BLaER1 (cell line): ENCODE measurements around the gene ZNF552.
"Not testable (repeated sequence)": the region's sequence is repeated elsewhere in the genome, so short reads cannot be mapped to it uniquely, and the experiment has no call there.

Experiments
- H3K27ac ChIP-seq: shearing (Covaris generic); formaldehyde crosslinking; 2 replicates; pipeline ENCODE4 v1.8.1; 2022
- H3K27me3 ChIP-seq: shearing (Covaris generic); formaldehyde crosslinking; 2 replicates; pipeline ENCODE4 v1.8.1; 2022
- H3K36me3 ChIP-seq: shearing (Covaris generic); formaldehyde crosslinking; 2 replicates; pipeline ENCODE4 v1.8.1; 2022
- H3K4me1 ChIP-seq: shearing (Covaris generic); formaldehyde crosslinking; 2 replicates; pipeline ENCODE4 v1.8.1; 2022
- H3K4me2 ChIP-seq: shearing (Covaris generic); formaldehyde crosslinking; 2 replicates; pipeline ENCODE4 v1.8.1; 2022
- H3K4me3 ChIP-seq: shearing (Covaris generic); formaldehyde crosslinking; 2 replicates; pipeline ENCODE4 v1.8.1; 2022
- H3K9ac ChIP-seq: shearing (Covaris generic); formaldehyde crosslinking; 2 replicates; pipeline ENCODE4 v1.8.1; 2022
- H3K9me3 ChIP-seq: shearing (Covaris generic); formaldehyde crosslinking; 2 replicates; pipeline ENCODE4 v1.8.1; 2022
- H4K20me1 ChIP-seq: shearing (Covaris generic); formaldehyde crosslinking; 2 replicates; pipeline ENCODE4 v1.8.1; 2022
- Cebpa-rat ChIP-seq: shearing (Covaris generic); IDR thresholded peaks from 2 replicates; pipeline ENCODE4 v1.8.1; 2022

ZNF552 gene

GRCh38 chr19:57817976-57818375 is 3.3 kb upstream of the ZNF552 start:
- H3K4me2 ChIP-seq, result no peak overlapping the region; the same call in 1 of the 2 replicates
- no peak overlapping the region for H3K9ac ChIP-seq
- TF ChIP-seq Cebpa-rat, result no peak

GRCh38 chr19:57816652-57817051 is 1.9 kb upstream of the ZNF552 start:
- TF ChIP-seq Cebpa-rat, result no peak
- no peak overlapping the region for H3K4me2 ChIP-seq

More at GRCh38 chr19:57817976-57818375, 3.3 kb upstream of the ZNF552 start:
- Histone ChIP-seq H4K20me1 (peaks cover 27% of the 10 kb centered on the region), H3K9me3 (no peaks in the 10 kb centered on the region), H3K27ac (no peak overlapping the region), H3K27me3 (no peaks in the 10 kb centered on the region), H3K4me3 (no peak overlapping the region), H3K36me3 (peaks cover 21% of the 10 kb centered on the region), H3K4me1 (peaks cover 38% of the 10 kb centered on the region)

GRCh38 chr19:57815247-57816075 is 748 bp upstream of the ZNF552 start:
- Histone ChIP-seq H3K27ac (no peak overlapping the region), H3K9ac (no peak overlapping the region; the same call in 1 of the 2 replicates), H3K4me2 (peak overlapping the region; percentile 88), H3K9me3 (no peaks in the 10 kb centered on the region), H3K36me3 (peaks cover 20% of the 10 kb centered on the region), H3K4me3 (peak overlapping the region; percentile 79), H3K27me3 (no peaks in the 10 kb centered on the region), H3K4me1 (peaks cover 43% of the 10 kb centered on the region), H4K20me1 (peaks cover 18% of the 10 kb centered on the region; the same call in 1 of the 2 replicates)
- TF ChIP-seq Cebpa-rat, result no peak

More at GRCh38 chr19:57816652-57817051, 1.9 kb upstream of the ZNF552 start:
- H3K4me1 ChIP-seq, result peaks cover 50% of the 10 kb centered on the region
- no peak overlapping the region for H3K9ac ChIP-seq
- no peaks in the 10 kb centered on the region for H3K9me3 ChIP-seq
- no peak overlapping the region for H3K27ac ChIP-seq
- H3K27me3 ChIP-seq, result no peaks in the 10 kb centered on the region
- H3K4me3 ChIP-seq, result no peak overlapping the region
- peaks cover 11% of the 10 kb centered on the region for H3K36me3 ChIP-seq
- H4K20me1 ChIP-seq, result peaks cover 21% of the 10 kb centered on the region; the same call in 1 of the 2 replicates

- Histone ChIP-seq H3K36me3 (peaks cover 34% of the 10 kb centered on the region), H3K27me3 (no peaks in the 10 kb centered on the region), H3K9me3 (no peaks in the 10 kb centered on the region), H3K27ac (peak overlapping the region; percentile 69), H3K4me3 (peak overlapping the region; percentile 79), H3K9ac (peak overlapping the region; percentile 82), H3K4me1 (peaks cover 39% of the 10 kb centered on the region), H3K4me2 (peak overlapping the region; percentile 88), H4K20me1 (peaks cover 28% of the 10 kb centered on the region)
- no peak for TF ChIP-seq Cebpa-rat
Measured at GRCh38 chr19:57813919-57814504, 701 bp downstream of the ZNF552 start.

GRCh38 chr19:57812975-57813820 is 1.5 kb downstream of the ZNF552 start:
- H3K36me3 ChIP-seq, result peaks cover 40% of the 10 kb centered on the region
- H3K4me3 ChIP-seq, result peak overlapping the region; percentile 79; the same call in 1 of the 2 replicates
- H3K9me3 ChIP-seq, H3K27me3 ChIP-seq, H3K27ac ChIP-seq, H3K9ac ChIP-seq: not testable (repeated sequence)
- peaks cover 32% of the 10 kb centered on the region for H4K20me1 ChIP-seq
- H3K4me2 ChIP-seq, result peak overlapping the region; percentile 88
- peaks cover 30% of the 10 kb centered on the region for H3K4me1 ChIP-seq

- Histone ChIP-seq H3K36me3 (peaks cover 50% of the 10 kb centered on the region), H3K27ac (no peak overlapping the region), H3K9ac (no peak overlapping the region), H3K4me3 (no peak overlapping the region), H3K9me3 (no peaks in the 10 kb centered on the region), H3K27me3 (no peaks in the 10 kb centered on the region), H4K20me1 (peaks cover 42% of the 10 kb centered on the region), H3K4me1 (peaks cover 24% of the 10 kb centered on the region), H3K4me2 (peak overlapping the region; percentile 33)
- TF ChIP-seq Cebpa-rat, result no peak
Measured at GRCh38 chr19:57812226-57812625, 2.5 kb downstream of the ZNF552 start.

GRCh38 chr19:57810410-57811295 is 4.1 kb downstream of the ZNF552 start:
- H3K4me3 ChIP-seq, H3K27ac ChIP-seq, H3K9me3 ChIP-seq, H3K27me3 ChIP-seq, H3K9ac ChIP-seq, H3K4me2 ChIP-seq: not testable (repeated sequence)
- H3K36me3 ChIP-seq, result peaks cover 61% of the 10 kb centered on the region
- peaks cover 51% of the 10 kb centered on the region for H4K20me1 ChIP-seq
- H3K4me1 ChIP-seq, result peaks cover 24% of the 10 kb centered on the region

GRCh38 chr19:57807541-57807940 is 7.2 kb downstream of the ZNF552 start:
- Histone ChIP-seq H3K27me3 (no peaks in the 10 kb centered on the region), H3K9ac (no peak overlapping the region), H3K36me3 (peaks cover 66% of the 10 kb centered on the region), H4K20me1 (peaks cover 62% of the 10 kb centered on the region), H3K27ac (no peak overlapping the region), H3K4me3 (no peak overlapping the region), H3K4me1 (peaks cover 23% of the 10 kb centered on the region), H3K4me2 (no peak overlapping the region), H3K9me3 (no peaks in the 10 kb centered on the region)
- TF ChIP-seq Cebpa-rat, result no peak
